HG02678 (cell line): ENCODE measurements around the gene LRP5.

Experiments used
- ATAC-seq: cut with Tn5 transposase; IDR thresholded peaks from one replicate; pipeline ENCODE4 v1.9.1; 2021; ENCODE audit warnings: mild to moderate bottlenecking, moderate library complexity; ENCODE audit not compliant: unreplicated experiment

LRP5 gene

GRCh38 chr11:68367252-68367651, 54.9 kb downstream of the LRP5 start:
- ATAC-seq, result no peak

GRCh38 chr11:68369756-68370155, 57.4 kb downstream of the LRP5 start:
- ATAC-seq, result no peak

GRCh38 chr11:68370211-68371111, 58.1 kb downstream of the LRP5 start:
- ATAC-seq, result peak; percentile 77

- ATAC-seq, result peak; percentile 40
These were observed 59.0 kb downstream of the LRP5 start for GRCh38 chr11:68371171-68372041.

GRCh38 chr11:68372114-68372513, 59.7 kb downstream of the LRP5 start:
- no peak for ATAC-seq

GRCh38 chr11:68372625-68373024, 60.2 kb downstream of the LRP5 start:
- no peak for ATAC-seq

- no peak for ATAC-seq
These were observed 60.9 kb downstream of the LRP5 start for GRCh38 chr11:68373189-68373814.

- ATAC-seq, result no peak
These were observed 61.6 kb downstream of the LRP5 start for GRCh38 chr11:68373815-68374501.

GRCh38 chr11:68374531-68374930, 62.1 kb downstream of the LRP5 start:
- ATAC-seq, result no peak

- ATAC-seq, result no peak
These were observed 62.9 kb downstream of the LRP5 start for GRCh38 chr11:68375337-68375736.

- ATAC-seq, result no peak
These were observed 63.4 kb downstream of the LRP5 start for GRCh38 chr11:68375766-68376165.

- no peak for ATAC-seq
These were observed 65.0 kb downstream of the LRP5 start for GRCh38 chr11:68377389-68377795.

- no peak for ATAC-seq
These were observed 66.8 kb downstream of the LRP5 start for GRCh38 chr11:68379206-68379605.

- no peak for ATAC-seq
These were observed 68.6 kb downstream of the LRP5 start for GRCh38 chr11:68380786-68381622.

GRCh38 chr11:68381716-68382115, 69.3 kb downstream of the LRP5 start:
- ATAC-seq, result no peak

GRCh38 chr11:68382358-68382998, 70.1 kb downstream of the LRP5 start:
- no peak for ATAC-seq

- no peak for ATAC-seq
These were observed 71.6 kb downstream of the LRP5 start for GRCh38 chr11:68383976-68384501.

- ATAC-seq, result no peak
These were observed 72.2 kb downstream of the LRP5 start for GRCh38 chr11:68384530-68385081.

GRCh38 chr11:68385128-68385527, 72.7 kb downstream of the LRP5 start:
- no peak for ATAC-seq
